ENCODE data around the gene TXNL1.

TXNL1 gene

GRCh38 chr18:56570978-56571377 is 67.4 kb downstream of the TXNL1 start:
- no peaks in the 10 kb centered on the region for H3K36me3 Mint-ChIP-seq
- no peaks in the 10 kb centered on the region for H3K4me1 Mint-ChIP-seq

GRCh38 chr18:56569416-56569815 is 69.0 kb downstream of the TXNL1 start:
- DNase-seq (ENCODE audit: low spot score in 2 of 2) (no peak), ATAC-seq (ENCODE audit: low read depth) (no peak)
- H3K9me3 Mint-ChIP-seq, result no peaks in the 10 kb centered on the region
- H3K4me3 Mint-ChIP-seq, result no peak overlapping the region
- H3K36me3 Mint-ChIP-seq, result no peaks in the 10 kb centered on the region
- H3K27me3 Mint-ChIP-seq, result no peaks in the 10 kb centered on the region
- no peak overlapping the region for H3K27ac Mint-ChIP-seq
- no peaks in the 10 kb centered on the region for H3K4me1 Mint-ChIP-seq

More at GRCh38 chr18:56570978-56571377, 67.4 kb downstream of the TXNL1 start:
- Mint-ChIP-seq H3K27me3 (no peaks in the 10 kb centered on the region), H3K4me3 (no peak overlapping the region), H3K27ac (no peak overlapping the region), H3K9me3 (no peaks in the 10 kb centered on the region)
- no peak for DNase-seq (ENCODE audit: low spot score in 2 of 2)
- ATAC-seq (ENCODE audit: low read depth), result no peak

GRCh38 chr18:56568986-56569385 is 69.4 kb downstream of the TXNL1 start:
- no peaks in the 10 kb centered on the region for H3K27me3 Mint-ChIP-seq
- no peak overlapping the region for H3K27ac Mint-ChIP-seq
- H3K4me1 Mint-ChIP-seq, result no peaks in the 10 kb centered on the region
- H3K4me3 Mint-ChIP-seq, result no peak overlapping the region
- no peaks in the 10 kb centered on the region for H3K9me3 Mint-ChIP-seq
- DNase-seq (ENCODE audit: low spot score in 2 of 2) (no peak), ATAC-seq (ENCODE audit: low read depth) (no peak)
- H3K36me3 Mint-ChIP-seq, result no peaks in the 10 kb centered on the region

GRCh38 chr18:56565551-56566345 is 72.6 kb downstream of the TXNL1 start:
- H3K9me3 Mint-ChIP-seq, result no peaks in the 10 kb centered on the region
- DNase-seq (ENCODE audit: low spot score in 2 of 2) (no peak), ATAC-seq (ENCODE audit: low read depth) (no peak)
- H3K4me3 Mint-ChIP-seq, result no peak overlapping the region
- H3K27me3 Mint-ChIP-seq, result peaks cover 2% of the 10 kb centered on the region
- no peaks in the 10 kb centered on the region for H3K36me3 Mint-ChIP-seq
- peaks cover 3% of the 10 kb centered on the region for H3K4me1 Mint-ChIP-seq
- H3K27ac Mint-ChIP-seq, result no peak overlapping the region

GRCh38 chr18:56565046-56565445 is 73.3 kb downstream of the TXNL1 start:
- DNase-seq (ENCODE audit: low spot score in 2 of 2) (no peak), ATAC-seq (ENCODE audit: low read depth) (no peak)
- Mint-ChIP-seq H3K36me3 (no peaks in the 10 kb centered on the region), H3K4me1 (peaks cover 6% of the 10 kb centered on the region), H3K4me3 (no peak overlapping the region), H3K27me3 (peaks cover 4% of the 10 kb centered on the region), H3K9me3 (no peaks in the 10 kb centered on the region), H3K27ac (no peak overlapping the region)

GRCh38 chr18:56563568-56563967 is 74.8 kb downstream of the TXNL1 start:
- ATAC-seq (ENCODE audit: low read depth), result peak; percentile 49
- Mint-ChIP-seq H3K36me3 (no peaks in the 10 kb centered on the region), H3K27ac (no peak overlapping the region), H3K4me1 (peaks cover 12% of the 10 kb centered on the region), H3K9me3 (no peaks in the 10 kb centered on the region), H3K27me3 (peaks cover 6% of the 10 kb centered on the region), H3K4me3 (no peak overlapping the region)
- no peak for DNase-seq (ENCODE audit: low spot score in 2 of 2)

GRCh38 chr18:56562479-56562878 is 75.9 kb downstream of the TXNL1 start:
- DNase-seq (ENCODE audit: low spot score in 2 of 2) (no peak), ATAC-seq (ENCODE audit: low read depth) (no peak)
- Mint-ChIP-seq H3K27me3 (peaks cover 6% of the 10 kb centered on the region), H3K4me1 (peaks cover 12% of the 10 kb centered on the region), H3K9me3 (no peaks in the 10 kb centered on the region), H3K4me3 (no peak overlapping the region), H3K36me3 (no peaks in the 10 kb centered on the region), H3K27ac (no peak overlapping the region)

- DNase-seq (ENCODE audit: low spot score in 2 of 2) (no peak), ATAC-seq (ENCODE audit: low read depth) (no peak)
- H3K4me1 Mint-ChIP-seq, result peaks cover 12% of the 10 kb centered on the region
- peaks cover 6% of the 10 kb centered on the region for H3K27me3 Mint-ChIP-seq
- no peak overlapping the region for H3K4me3 Mint-ChIP-seq
- H3K27ac Mint-ChIP-seq, result no peak overlapping the region
- no peaks in the 10 kb centered on the region for H3K9me3 Mint-ChIP-seq
- H3K36me3 Mint-ChIP-seq, result no peaks in the 10 kb centered on the region
These were observed 77.4 kb downstream of the TXNL1 start for GRCh38 chr18:56560992-56561391.

- DNase-seq (ENCODE audit: low spot score in 2 of 2), result no peak
- H3K27ac Mint-ChIP-seq, result no peak overlapping the region
- peaks cover 12% of the 10 kb centered on the region for H3K4me1 Mint-ChIP-seq
- no peaks in the 10 kb centered on the region for H3K9me3 Mint-ChIP-seq
- ATAC-seq (ENCODE audit: low read depth), result no peak
- H3K36me3 Mint-ChIP-seq, result no peaks in the 10 kb centered on the region
- H3K4me3 Mint-ChIP-seq, result no peak overlapping the region
- peaks cover 6% of the 10 kb centered on the region for H3K27me3 Mint-ChIP-seq
These were observed 79.3 kb downstream of the TXNL1 start for GRCh38 chr18:56559044-56559443.

- Mint-ChIP-seq H3K9me3 (no peaks in the 10 kb centered on the region), H3K4me1 (peaks cover 12% of the 10 kb centered on the region), H3K27ac (no peak overlapping the region), H3K4me3 (no peak overlapping the region), H3K36me3 (no peaks in the 10 kb centered on the region), H3K27me3 (peaks cover 5% of the 10 kb centered on the region)
- no peak for ATAC-seq (ENCODE audit: low read depth)
- no peak for DNase-seq (ENCODE audit: low spot score in 2 of 2)
These were observed 81.5 kb downstream of the TXNL1 start for GRCh38 chr18:56556907-56557306.

GRCh38 chr18:56550121-56550520 is 88.3 kb downstream of the TXNL1 start:
- Mint-ChIP-seq H3K9me3 (peaks cover 1% of the 10 kb centered on the region), H3K27ac (no peak overlapping the region), H3K36me3 (no peaks in the 10 kb centered on the region), H3K4me3 (no peak overlapping the region), H3K27me3 (peaks cover 3% of the 10 kb centered on the region), H3K4me1 (no peaks in the 10 kb centered on the region)
- no peak for ATAC-seq (ENCODE audit: low read depth)
- DNase-seq (ENCODE audit: low spot score in 2 of 2), result no peak

Data from memory B cell (primary cell).